Choroid plexus epithelial cell (primary cell): ENCODE measurements around the gene BZW2.

Experiments
- DNase-seq: peaks from one replicate; pipeline ENCODE4 v3.0.0-alpha.2; 2010; ENCODE audit warnings: low read depth
- H3K4me3 ChIP-seq: 2 replicates; pipeline ENCODE4 v1.5.1; 2011; ENCODE audit warnings: low read depth, mild to moderate bottlenecking, control low read depth, low read length, moderate library complexity
- CTCF ChIP-seq: conservative IDR thresholded peaks from 2 replicates; pipeline ENCODE4 v1.5.1; 2011; ENCODE audit warnings: low read depth, mild to moderate bottlenecking, control low read depth, inconsistent platforms, low read length, moderate library complexity

BZW2 gene

GRCh38 chr7:16735020-16735419, 89.0 kb downstream of the BZW2 start:
- no peak for DNase-seq
- H3K4me3 ChIP-seq = no peak overlapping the region
- no peak for TF ChIP-seq CTCF

DNA sequence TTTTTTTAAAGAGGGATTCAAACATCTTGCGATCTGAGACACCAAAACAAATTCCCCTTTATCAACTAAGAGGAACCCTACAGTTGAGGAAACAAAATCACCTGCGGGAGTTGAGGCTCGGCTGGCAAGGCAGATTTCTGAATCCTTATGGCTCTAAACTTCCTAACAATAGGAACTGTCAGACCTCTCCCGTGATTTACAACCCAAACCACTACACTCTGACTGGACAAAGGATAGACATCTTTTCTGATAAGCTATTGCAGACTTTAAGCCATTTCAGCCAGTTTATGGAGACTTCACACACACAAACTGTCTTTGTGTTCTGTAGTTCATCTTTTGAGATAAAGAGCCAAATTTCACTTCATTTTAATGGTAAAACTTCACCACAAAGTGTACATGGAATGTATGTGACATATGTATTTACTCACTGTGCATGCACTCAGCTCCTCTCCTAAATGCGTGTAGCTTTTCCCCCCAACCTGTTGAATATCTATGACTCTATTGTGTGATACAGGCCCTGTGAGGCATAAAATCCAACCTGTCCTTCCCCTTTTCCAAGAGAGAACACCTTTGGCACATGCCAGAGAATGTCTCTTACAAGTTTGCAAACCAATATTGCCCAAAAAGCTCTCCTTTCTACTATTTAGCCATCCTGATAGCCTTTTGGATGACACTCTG, 92.2 kb downstream of the BZW2 start:
- DNase-seq = no peak
- no peak for TF ChIP-seq CTCF
- no peak overlapping the region for H3K4me3 ChIP-seq

- TF ChIP-seq CTCF = no peak
These were observed 94.1 kb downstream of the BZW2 start for GRCh38 chr7:16739863-16740622.

GRCh38 chr7:16740623-16740953, 94.6 kb downstream of the BZW2 start:
- TF ChIP-seq CTCF = no peak
- no peak overlapping the region for H3K4me3 ChIP-seq
- DNase-seq = no peak

More at GRCh38 chr7:16739863-16740622, 94.1 kb downstream of the BZW2 start:
- peak; percentile 97 for DNase-seq
- H3K4me3 ChIP-seq = no peak overlapping the region

GRCh38 chr7:16740996-16741395, 95.0 kb downstream of the BZW2 start:
- H3K4me3 ChIP-seq = no peak overlapping the region
- no peak for TF ChIP-seq CTCF
- DNase-seq = no peak

DNA sequence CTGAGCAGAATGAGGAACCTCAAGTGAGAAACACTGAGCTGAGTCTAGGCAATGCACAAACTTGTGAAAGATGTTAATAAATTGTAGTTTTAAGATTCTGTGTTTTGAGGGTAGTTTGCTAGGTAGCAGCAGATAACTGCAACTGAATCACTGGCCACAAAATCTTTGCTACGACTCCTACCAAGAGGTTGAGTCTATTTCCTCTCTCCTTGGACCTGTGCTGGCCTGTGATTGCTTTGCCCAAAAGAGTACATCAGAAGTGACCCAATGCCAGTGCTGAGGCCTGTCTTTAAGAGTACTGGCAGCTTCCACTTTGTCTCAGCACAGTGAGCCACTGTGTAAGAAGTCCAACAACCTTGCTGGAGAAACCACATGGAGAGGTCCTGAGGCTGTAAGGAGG, 95.7 kb downstream of the BZW2 start:
- TF ChIP-seq CTCF = no peak
- H3K4me3 ChIP-seq = no peak overlapping the region
- DNase-seq = no peak

DNA sequence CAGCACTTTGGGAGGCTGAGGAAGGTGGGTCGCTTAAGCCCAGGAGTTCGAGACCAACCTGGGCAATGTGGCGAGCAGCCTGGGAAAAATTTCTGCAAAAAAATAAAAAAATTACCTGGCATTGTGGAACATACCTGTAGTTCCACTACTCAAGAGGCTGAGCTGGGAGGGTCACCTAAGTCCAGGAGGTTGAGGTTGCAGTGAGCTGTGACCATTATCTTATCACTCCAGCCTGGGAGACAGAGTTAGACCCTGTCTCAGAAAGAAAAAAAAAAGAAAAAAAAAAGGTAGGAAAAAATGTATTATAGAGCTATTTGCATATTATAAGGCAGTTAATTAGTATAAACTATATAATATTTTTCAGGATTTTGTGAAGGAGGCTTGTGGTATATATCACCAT, 96.6 kb downstream of the BZW2 start:
- no peak for TF ChIP-seq CTCF
- DNase-seq = no peak
- no peak overlapping the region for H3K4me3 ChIP-seq
